ENCODE results near the gene TANK. TPM values are rescaled to one million over a fixed set of nuclear protein-coding genes. Genes with fewer than 3 reads are reported as not detected.
A peak's percentile ranks its signal among the peaks of the same experiment; 100 is the strongest.

Gene TANK
- total and polyA plus RNA-seq, 8 donors: 53.7 to 80.3 (median 70.2) TPM

- intact Hi-C loops (cut with DNase I): no loop called here
- TF ChIP-seq CTCF (IDR thresholded peaks at IDR 0.05): no peak
- Histone ChIP-seq H3K9me3 (no peaks in the 10 kb centered on the region), H3K27me3 (no peaks in the 10 kb centered on the region), H3K4me1 (peaks cover 0 to 5% of the 10 kb centered on the region in 2 donors), H3K36me3 (peaks cover 0 to 14% of the 10 kb centered on the region in 2 donors), H3K27ac (no peak overlapping the region), H3K4me3 (no peak overlapping the region)
- DNase-seq (no peak), ATAC-seq (no peak)
Observed at GRCh38 chr2:161219211-161219610, 59.0 kb downstream of the TANK start.

- ATAC-seq (peak; percentile 84), DNase-seq (peak in 1 of 4 donors; percentile 45)
- intact Hi-C loops (cut with DNase I): no loop called here
- peak; percentile 62 to 63 for TF ChIP-seq CTCF (IDR thresholded peaks at IDR 0.05)
- no peaks in the 10 kb centered on the region for H3K9me3 ChIP-seq
- no peaks in the 10 kb centered on the region for H3K27me3 ChIP-seq
- no peak overlapping the region for H3K4me3 ChIP-seq
- H3K4me1 ChIP-seq: peaks cover 0 to under 1% of the 10 kb centered on the region in 2 donors
- peaks cover 0 to 34% of the 10 kb centered on the region in 2 donors for H3K36me3 ChIP-seq
- no peak overlapping the region for H3K27ac ChIP-seq
Observed at GRCh38 chr2:161223139-161223732, 63.0 kb downstream of the TANK start.

GRCh38 chr2:161228511-161229240 is 68.4 kb downstream of the TANK start:
- ATAC-seq (peak; percentile 91), DNase-seq (no peak)
- H3K27me3 ChIP-seq: no peaks in the 10 kb centered on the region
- no peak for TF ChIP-seq CTCF (IDR thresholded peaks at IDR 0.05)
- no peak overlapping the region for H3K4me3 ChIP-seq
- peak overlapping the region in 1 of 2 donors; percentile 19 for H3K27ac ChIP-seq
- peaks cover 0 to 54% of the 10 kb centered on the region in 2 donors for H3K36me3 ChIP-seq
- H3K4me1 ChIP-seq: peaks cover 0 to 11% of the 10 kb centered on the region in 2 donors
- H3K9me3 ChIP-seq: no peaks in the 10 kb centered on the region
- intact Hi-C loops (cut with DNase I): no loop called here

DNA sequence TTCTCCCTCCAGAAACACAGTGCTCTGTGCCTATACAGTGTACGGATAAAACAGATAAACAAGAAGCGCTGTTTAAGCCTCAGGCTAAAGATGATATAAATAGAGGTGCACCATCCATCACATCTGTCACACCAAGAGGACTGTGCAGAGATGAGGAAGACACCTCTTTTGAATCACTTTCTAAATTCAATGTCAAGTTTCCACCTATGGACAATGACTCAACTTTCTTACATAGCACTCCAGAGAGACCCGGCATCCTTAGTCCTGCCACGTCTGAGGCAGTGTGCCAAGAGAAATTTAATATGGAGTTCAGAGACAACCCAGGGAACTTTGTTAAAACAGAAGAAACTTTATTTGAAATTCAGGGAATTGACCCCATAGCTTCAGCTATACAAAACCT is 70.7 kb downstream of the TANK start:
- intact Hi-C loops (cut with DNase I): no loop called here
- Histone ChIP-seq H3K27ac (no peak overlapping the region), H3K4me3 (no peak overlapping the region), H3K4me1 (peaks cover 0 to 11% of the 10 kb centered on the region in 2 donors), H3K36me3 (peaks cover 0 to 56% of the 10 kb centered on the region in 2 donors), H3K27me3 (no peaks in the 10 kb centered on the region), H3K9me3 (no peaks in the 10 kb centered on the region)
- no peak for TF ChIP-seq CTCF (IDR thresholded peaks at IDR 0.05)
- ATAC-seq (no peak), DNase-seq (no peak)

GRCh38 chr2:161232571-161232970 is 72.3 kb downstream of the TANK start:
- intact Hi-C loops (cut with DNase I): no loop called here

More at GRCh38 chr2:161232571-161232970, 72.3 kb downstream of the TANK start:
- DNase-seq (no peak), ATAC-seq (no peak)
- no peaks in the 10 kb centered on the region for H3K9me3 ChIP-seq
- H3K36me3 ChIP-seq: peaks cover 0 to 56% of the 10 kb centered on the region in 2 donors
- H3K4me1 ChIP-seq: peaks cover 0 to 17% of the 10 kb centered on the region in 2 donors
- H3K4me3 ChIP-seq: no peak overlapping the region
- H3K27me3 ChIP-seq: peaks cover 0 to 3% of the 10 kb centered on the region in 2 donors
- TF ChIP-seq CTCF (IDR thresholded peaks at IDR 0.05): no peak
- no peak overlapping the region for H3K27ac ChIP-seq

Data from left lung (tissue), 10 donors.